OCI-M2 (cell line): ENCODE data around the gene TRA2B.
"Not testable (repeated sequence)": the region's sequence is repeated elsewhere in the genome, so short reads cannot be mapped to it uniquely, and the experiment has no call there.

Source experiments
- DNase-seq: peaks from one replicate; lab custom pipeline; 2025; ENCODE audit not compliant: unreplicated experiment; lab: John Stamatoyannopoulos, UW

TRA2B gene

GRCh38 chr3:185928496-185928895 lies 9.3 kb downstream of the TRA2B start:
- DNase-seq: no peak

- no peak for DNase-seq
These were observed 10.2 kb downstream of the TRA2B start for GRCh38 chr3:185927501-185928200.

- no peak for DNase-seq
These were observed 11.4 kb downstream of the TRA2B start for GRCh38 chr3:185926445-185926844.

- no peak for DNase-seq
These were observed 12.5 kb downstream of the TRA2B start for GRCh38 chr3:185925353-185925752.

GRCh38 chr3:185924375-185924774 lies 13.4 kb downstream of the TRA2B start:
- no peak for DNase-seq

- DNase-seq: no peak
These were observed 17.6 kb downstream of the TRA2B start for GRCh38 chr3:185920184-185920583.

GRCh38 chr3:185916042-185916833 lies 21.6 kb downstream of the TRA2B start:
- DNase-seq: no peak

- no peak for DNase-seq
These were observed 22.2 kb downstream of the TRA2B start for GRCh38 chr3:185915642-185916041.

GRCh38 chr3:185914911-185915629 lies 22.7 kb downstream of the TRA2B start:
- DNase-seq: no peak

GRCh38 chr3:185912929-185913901 lies 24.6 kb downstream of the TRA2B start:
- DNase-seq: no peak

- no peak for DNase-seq
These were observed 25.3 kb downstream of the TRA2B start for GRCh38 chr3:185912512-185912911.

GRCh38 chr3:185911076-185911448 lies 26.8 kb downstream of the TRA2B start:
- DNase-seq: not testable (repeated sequence)

- DNase-seq: not testable (repeated sequence)
These were observed 27.3 kb downstream of the TRA2B start for GRCh38 chr3:185910322-185911075.

GRCh38 chr3:185909913-185910312 lies 27.9 kb downstream of the TRA2B start:
- DNase-seq: not testable (repeated sequence)

- DNase-seq: no peak
These were observed 37.6 kb downstream of the TRA2B start for GRCh38 chr3:185900228-185900627.

GRCh38 chr3:185896636-185897035 lies 41.2 kb downstream of the TRA2B start:
- no peak for DNase-seq

- DNase-seq: no peak
These were observed 50.7 kb downstream of the TRA2B start for GRCh38 chr3:185887066-185887465.

- no peak for DNase-seq
These were observed 53.2 kb downstream of the TRA2B start for GRCh38 chr3:185884641-185885040.

GRCh38 chr3:185881926-185882325 lies 55.9 kb downstream of the TRA2B start:
- no peak for DNase-seq

GRCh38 chr3:185880600-185880999 lies 57.2 kb downstream of the TRA2B start:
- no peak for DNase-seq
